ENCODE data around the gene DOCK2.

DOCK2 gene

DNA sequence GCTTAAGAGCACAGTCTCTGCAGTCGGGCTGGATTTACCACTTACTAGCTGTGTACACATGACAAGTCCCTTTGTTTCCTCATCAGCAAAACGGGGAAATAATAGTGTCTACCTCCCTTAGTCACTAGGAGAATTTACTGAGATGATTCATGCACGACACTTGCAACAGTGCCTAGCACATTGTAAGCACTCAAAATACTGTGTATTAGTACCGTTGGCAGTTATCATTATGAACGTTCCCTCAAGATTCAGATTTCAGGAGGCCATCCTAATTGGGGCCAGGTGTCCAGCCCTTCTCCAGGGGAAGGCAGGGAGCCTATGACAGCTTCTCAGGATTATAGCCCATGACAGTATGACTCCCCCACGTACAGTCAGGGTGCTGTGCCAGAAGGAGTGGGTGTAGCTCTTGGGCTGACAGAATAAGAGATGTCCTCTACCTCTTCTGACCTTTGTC, 164.3 kb downstream of the DOCK2 start:
- Histone ChIP-seq H3K4me2 (ENCODE audit: insufficient read depth, low read length) (no peak overlapping the region), H3K4me3 (ENCODE audit: low read depth in 1 of 2, low read length in 2 of 2) (no peak overlapping the region), H4K20me1 (ENCODE audit: insufficient read depth, low read length) (0 out of 2 replicates have a peak, but pooled peaks cover 5% of the 10 kb centered on the region), H3K9me3 (ENCODE audit: insufficient read depth, low read length, severe bottlenecking) (no peaks in the 10 kb centered on the region), H3K79me2 (ENCODE audit: insufficient read depth, low read length) (no peaks in the 10 kb centered on the region; the same call in 1 of the 2 replicates), H2AFZ (ENCODE audit: low read depth, low read length) (no peak overlapping the region), H3K27ac (ENCODE audit: low read length) (no peak overlapping the region), H3K27me3 (ENCODE audit: insufficient read depth, low read length, poor library complexity) (no peaks in the 10 kb centered on the region), H3K36me3 (ENCODE audit: insufficient read depth, low read length) (peaks cover 55% of the 10 kb centered on the region), H3K9ac (ENCODE audit: low read depth, low read length) (no peak overlapping the region), H3K4me1 (ENCODE audit: insufficient read depth, low read length) (no peaks in the 10 kb centered on the region)
- ATAC-seq (ENCODE audit: insufficient read depth, low read depth) (no peak), DNase-seq (no peak)
- TF ChIP-seq, protein P1, sequence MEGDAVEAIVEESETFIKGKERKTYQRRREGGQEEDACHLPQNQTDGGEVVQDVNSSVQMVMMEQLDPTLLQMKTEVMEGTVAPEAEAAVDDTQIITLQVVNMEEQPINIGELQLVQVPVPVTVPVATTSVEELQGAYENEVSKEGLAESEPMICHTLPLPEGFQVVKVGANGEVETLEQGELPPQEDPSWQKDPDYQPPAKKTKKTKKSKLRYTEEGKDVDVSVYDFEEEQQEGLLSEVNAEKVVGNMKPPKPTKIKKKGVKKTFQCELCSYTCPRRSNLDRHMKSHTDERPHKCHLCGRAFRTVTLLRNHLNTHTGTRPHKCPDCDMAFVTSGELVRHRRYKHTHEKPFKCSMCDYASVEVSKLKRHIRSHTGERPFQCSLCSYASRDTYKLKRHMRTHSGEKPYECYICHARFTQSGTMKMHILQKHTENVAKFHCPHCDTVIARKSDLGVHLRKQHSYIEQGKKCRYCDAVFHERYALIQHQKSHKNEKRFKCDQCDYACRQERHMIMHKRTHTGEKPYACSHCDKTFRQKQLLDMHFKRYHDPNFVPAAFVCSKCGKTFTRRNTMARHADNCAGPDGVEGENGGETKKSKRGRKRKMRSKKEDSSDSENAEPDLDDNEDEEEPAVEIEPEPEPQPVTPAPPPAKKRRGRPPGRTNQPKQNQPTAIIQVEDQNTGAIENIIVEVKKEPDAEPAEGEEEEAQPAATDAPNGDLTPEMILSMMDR (IDR thresholded peaks at IDR 0.05; ENCODE audit: borderline replicate concordance, extremely low read depth, low read length, poor library complexity, severe bottlenecking) = no peak
- no peak for TF ChIP-seq EZH2 (IDR thresholded peaks at IDR 0.05; ENCODE audit: borderline replicate concordance, low read depth, low read length, severe bottlenecking)

GRCh38 chr5:169801781-169802180, 164.7 kb downstream of the DOCK2 start:
- Histone ChIP-seq H3K4me3 (ENCODE audit: low read depth in 1 of 2, low read length in 2 of 2) (no peak overlapping the region), H3K9me3 (ENCODE audit: insufficient read depth, low read length, severe bottlenecking) (no peaks in the 10 kb centered on the region), H4K20me1 (ENCODE audit: insufficient read depth, low read length) (0 out of 2 replicates have a peak, but pooled peaks cover 5% of the 10 kb centered on the region), H3K4me2 (ENCODE audit: insufficient read depth, low read length) (no peak overlapping the region), H3K36me3 (ENCODE audit: insufficient read depth, low read length) (peaks cover 53% of the 10 kb centered on the region), H3K9ac (ENCODE audit: low read depth, low read length) (no peak overlapping the region), H3K27ac (ENCODE audit: low read length) (no peak overlapping the region), H3K79me2 (ENCODE audit: insufficient read depth, low read length) (no peaks in the 10 kb centered on the region; the same call in 1 of the 2 replicates), H3K27me3 (ENCODE audit: insufficient read depth, low read length, poor library complexity) (no peaks in the 10 kb centered on the region), H2AFZ (ENCODE audit: low read depth, low read length) (no peak overlapping the region), H3K4me1 (ENCODE audit: insufficient read depth, low read length) (no peaks in the 10 kb centered on the region)
- no peak for DNase-seq
- no peak for ATAC-seq (ENCODE audit: insufficient read depth, low read depth)
- TF ChIP-seq, protein P1 (IDR thresholded peaks at IDR 0.05; ENCODE audit: borderline replicate concordance, extremely low read depth, low read length, poor library complexity, severe bottlenecking) = no peak
- TF ChIP-seq EZH2 (IDR thresholded peaks at IDR 0.05; ENCODE audit: borderline replicate concordance, low read depth, low read length, severe bottlenecking) = no peak

DNA sequence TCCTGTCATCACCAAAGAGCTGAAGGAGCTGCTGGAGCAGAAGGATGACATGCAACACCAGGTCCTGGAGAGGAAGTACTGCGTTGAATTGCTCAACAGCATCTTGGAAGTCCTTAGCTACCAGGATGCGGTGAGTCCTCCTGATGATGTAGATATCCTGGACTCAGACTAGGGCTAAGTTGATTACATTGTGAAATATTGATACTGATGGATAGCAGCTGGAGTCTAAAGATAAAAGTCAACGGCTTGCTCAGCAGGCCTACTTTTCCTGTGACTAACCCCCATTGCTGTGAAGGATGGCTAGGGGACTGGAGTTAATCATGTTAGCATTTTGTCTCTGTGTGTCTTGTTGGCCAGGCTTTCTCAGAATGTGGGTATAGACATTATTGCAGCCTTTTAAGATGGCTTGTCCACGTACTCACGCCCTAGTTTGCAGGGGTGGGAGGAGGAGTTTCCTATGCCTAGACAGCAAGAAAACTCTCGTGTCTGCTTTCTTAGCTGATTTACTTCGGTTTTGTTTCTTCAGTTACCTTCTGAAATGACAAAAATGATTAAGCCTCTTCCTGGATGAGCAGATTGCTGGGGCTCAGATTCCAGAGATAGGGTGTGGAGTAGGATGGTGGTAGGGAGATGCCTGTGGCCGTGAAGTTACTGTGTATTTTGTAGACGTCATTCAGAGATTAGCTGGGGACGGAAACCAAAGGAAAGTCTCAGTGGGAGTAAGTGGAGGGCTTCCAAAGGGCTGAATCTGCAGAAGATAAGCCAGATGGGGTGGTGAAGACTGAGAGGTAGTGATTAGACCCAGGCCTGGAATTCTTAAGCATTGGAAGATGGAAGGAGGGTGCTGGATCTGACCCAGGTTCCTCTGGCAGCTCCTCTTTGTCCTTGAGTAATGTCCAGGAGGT, 166.3 kb downstream of the DOCK2 start:
- Histone ChIP-seq H3K36me3 (ENCODE audit: insufficient read depth, low read length) (peaks cover 63% of the 10 kb centered on the region), H3K4me2 (ENCODE audit: insufficient read depth, low read length) (no peak overlapping the region)

More for the DNA sequence above, 166.3 kb downstream of the DOCK2 start:
- Histone ChIP-seq H3K4me3 (ENCODE audit: low read depth in 1 of 2, low read length in 2 of 2) (no peak overlapping the region), H3K9ac (ENCODE audit: low read depth, low read length) (no peak overlapping the region), H3K9me3 (ENCODE audit: insufficient read depth, low read length, severe bottlenecking) (no peaks in the 10 kb centered on the region), H3K4me1 (ENCODE audit: insufficient read depth, low read length) (no peaks in the 10 kb centered on the region), H4K20me1 (ENCODE audit: insufficient read depth, low read length) (0 out of 2 replicates have a peak, but pooled peaks cover 5% of the 10 kb centered on the region), H3K27ac (ENCODE audit: low read length) (no peak overlapping the region), H3K79me2 (ENCODE audit: insufficient read depth, low read length) (peaks cover 2% of the 10 kb centered on the region; the same call in 1 of the 2 replicates), H2AFZ (ENCODE audit: low read depth, low read length) (no peak overlapping the region), H3K27me3 (ENCODE audit: insufficient read depth, low read length, poor library complexity) (no peaks in the 10 kb centered on the region)
- DNase-seq (no peak), ATAC-seq (ENCODE audit: insufficient read depth, low read depth) (no peak)
- TF ChIP-seq EZH2 (IDR thresholded peaks at IDR 0.05; ENCODE audit: borderline replicate concordance, low read depth, low read length, severe bottlenecking) = no peak
- TF ChIP-seq, protein P1 (IDR thresholded peaks at IDR 0.05; ENCODE audit: borderline replicate concordance, extremely low read depth, low read length, poor library complexity, severe bottlenecking) = no peak
